GM18520 (cell line): ENCODE data around the gene MINDY2.
"Not testable (repeated sequence)": the region's sequence is repeated elsewhere in the genome, so short reads cannot be mapped to it uniquely, and the experiment has no call there.

Experiments used
- ATAC-seq: cut with Tn5 transposase; IDR thresholded peaks from one replicate; pipeline ENCODE4 v1.9.1; 2021; ENCODE audit not compliant: unreplicated experiment

MINDY2 gene

GRCh38 chr15:58752716-58753115, 18.4 kb upstream of the MINDY2 start:
- no peak for ATAC-seq

GRCh38 chr15:58755350-58755749, 15.8 kb upstream of the MINDY2 start:
- no peak for ATAC-seq

- ATAC-seq, result no peak
Measured at GRCh38 chr15:58755956-58756355, 15.1 kb upstream of the MINDY2 start.

- no peak for ATAC-seq
Measured at GRCh38 chr15:58758141-58758540, 13.0 kb upstream of the MINDY2 start.

- ATAC-seq, result no peak
Measured at GRCh38 chr15:58760385-58761009, 10.6 kb upstream of the MINDY2 start.

- no peak for ATAC-seq
Measured at GRCh38 chr15:58761010-58761388, 10.1 kb upstream of the MINDY2 start.

GRCh38 chr15:58762285-58762684, 8.8 kb upstream of the MINDY2 start:
- no peak for ATAC-seq

DNA sequence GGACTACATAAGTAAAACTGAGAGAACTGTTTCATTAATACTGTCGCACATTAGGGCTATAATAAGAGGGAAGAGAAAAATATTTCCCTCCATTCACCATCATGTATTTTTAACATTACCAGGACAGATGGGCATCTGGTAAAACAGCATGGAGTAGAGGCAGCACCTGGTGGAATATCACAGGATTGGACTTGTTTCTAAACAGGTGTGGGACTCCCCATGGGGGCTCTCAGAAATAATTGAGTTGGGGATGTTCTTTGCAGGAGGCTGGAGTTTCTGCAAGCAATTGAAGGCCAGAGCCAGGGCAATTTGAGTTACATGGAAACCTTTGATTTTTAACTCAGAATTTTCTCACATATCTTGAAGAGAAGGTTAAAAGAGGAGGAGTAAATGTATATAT, 8.4 kb upstream of the MINDY2 start:
- ATAC-seq, result no peak

DNA sequence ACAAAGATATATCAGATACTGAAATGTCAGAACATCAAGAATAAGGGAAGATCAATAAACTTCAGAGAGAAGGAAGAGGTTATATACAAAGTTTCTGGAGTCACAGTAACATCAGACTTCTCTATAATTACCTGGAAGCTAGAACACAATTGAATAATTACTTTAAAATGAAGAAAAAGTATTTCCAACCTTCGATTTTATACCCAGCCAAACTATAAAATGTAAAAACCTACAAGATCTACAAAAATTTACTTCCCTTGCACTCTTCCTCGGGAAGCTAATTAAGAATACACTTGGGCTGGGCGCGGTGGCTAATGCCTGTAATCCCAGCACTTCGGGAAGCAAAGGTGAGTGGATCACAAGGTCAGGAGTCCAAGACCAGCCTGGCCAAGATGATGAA, 6.6 kb upstream of the MINDY2 start:
- no peak for ATAC-seq

DNA sequence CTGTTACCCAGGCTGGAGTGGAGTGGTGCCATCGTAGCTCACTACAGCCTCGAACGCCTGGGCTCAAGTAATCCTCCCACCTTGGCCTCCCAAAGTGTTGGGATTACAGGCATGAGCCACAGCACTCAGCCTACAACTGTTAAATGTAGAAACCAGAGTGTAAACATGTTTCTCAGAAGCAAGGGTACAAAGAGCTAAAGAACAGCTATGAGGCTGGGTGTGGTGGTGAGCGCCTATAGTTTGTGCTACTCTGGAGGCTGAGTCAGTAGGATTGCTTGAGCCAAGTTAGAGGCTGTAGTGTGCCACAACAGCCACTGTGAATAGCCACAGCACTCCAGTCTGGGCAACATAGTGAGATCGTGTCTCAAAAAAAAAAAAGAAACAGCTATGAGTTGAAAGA, 4.8 kb upstream of the MINDY2 start:
- ATAC-seq, result no peak

GRCh38 chr15:58768601-58769004, 2.5 kb upstream of the MINDY2 start:
- not testable (repeated sequence) for ATAC-seq

DNA sequence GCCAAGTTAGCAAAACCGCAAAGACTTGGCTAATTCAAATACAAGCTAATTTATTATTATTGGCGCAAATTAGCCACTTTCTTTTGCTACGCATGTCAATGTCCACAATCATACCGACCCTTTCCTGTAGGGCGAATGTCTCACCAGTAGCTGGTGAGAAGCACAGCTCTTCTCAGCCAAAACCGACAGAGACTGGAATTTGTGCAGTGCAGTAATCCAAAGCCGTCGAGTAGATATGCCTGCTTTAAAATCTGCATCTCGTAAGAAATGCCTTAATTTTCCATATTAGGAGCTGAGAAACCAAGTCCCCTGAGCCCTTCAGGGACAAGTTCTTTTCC, 614 bp upstream of the MINDY2 start:
- no peak for ATAC-seq

DNA sequence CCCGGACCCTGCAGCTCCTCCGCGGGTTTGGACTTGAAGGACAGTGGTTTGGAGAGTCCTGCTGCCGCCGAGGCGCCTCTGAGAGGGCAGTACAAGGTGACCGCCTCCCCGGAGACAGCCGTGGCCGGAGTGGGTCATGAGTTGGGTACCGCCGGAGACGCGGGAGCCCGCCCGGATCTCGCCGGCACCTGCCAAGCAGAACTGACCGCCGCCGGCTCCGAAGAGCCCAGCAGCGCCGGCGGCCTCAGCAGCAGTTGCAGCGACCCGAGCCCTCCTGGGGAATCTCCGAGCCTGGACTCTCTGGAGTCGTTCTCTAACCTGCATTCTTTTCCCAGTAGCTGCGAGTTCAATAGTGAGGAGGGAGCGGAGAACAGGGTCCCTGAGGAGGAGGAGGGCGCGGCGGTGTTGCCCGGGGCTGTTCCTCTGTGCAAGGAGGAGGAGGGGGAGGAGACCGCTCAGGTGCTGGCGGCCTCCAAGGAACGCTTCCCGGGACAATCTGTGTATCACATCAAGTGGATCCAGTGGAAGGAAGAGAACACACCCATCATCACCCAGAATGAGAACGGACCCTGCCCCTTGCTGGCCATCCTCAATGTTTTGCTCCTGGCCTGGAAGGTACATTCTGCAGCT, 634 bp downstream of the MINDY2 start:
- no peak for ATAC-seq

DNA sequence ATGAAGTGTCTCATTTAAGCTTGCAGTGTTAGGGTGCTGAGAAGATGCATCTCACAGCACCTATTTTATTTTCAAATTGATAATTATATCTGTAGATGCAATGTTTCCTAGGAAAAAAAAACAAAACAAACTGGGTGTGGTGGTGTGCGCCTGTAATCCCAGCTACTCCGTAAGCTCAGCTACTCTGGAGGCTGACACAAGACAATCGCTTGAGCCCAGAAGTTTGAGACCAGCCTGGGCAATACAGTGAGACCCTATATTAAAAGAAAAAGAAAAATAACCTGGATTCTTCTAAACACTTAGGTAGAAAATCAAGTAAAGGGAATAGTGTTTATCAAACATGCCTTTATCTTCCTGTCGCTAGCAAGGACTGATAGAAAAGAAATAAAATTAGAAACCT, 1.9 kb downstream of the MINDY2 start:
- ATAC-seq, result no peak

DNA sequence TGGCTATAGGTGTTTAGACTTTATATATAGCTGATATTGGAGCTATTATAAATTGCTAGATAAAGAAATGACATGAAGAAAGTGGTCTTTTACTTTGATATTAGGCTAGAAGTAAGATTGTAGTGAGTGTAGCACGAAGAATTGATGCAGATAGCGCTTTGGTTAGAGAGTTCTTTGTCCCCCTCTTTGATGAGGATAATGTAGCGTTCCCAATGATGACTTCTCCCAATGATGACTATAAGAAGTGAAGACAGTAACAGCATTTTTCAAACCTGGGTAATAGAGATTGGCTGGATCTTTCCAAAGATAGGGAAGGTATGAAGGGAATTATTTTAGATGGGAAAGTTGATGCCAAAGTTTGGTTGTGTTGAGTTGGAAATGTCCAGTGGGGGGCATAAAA, 4.3 kb downstream of the MINDY2 start:
- no peak for ATAC-seq

- ATAC-seq, result no peak
Measured at GRCh38 chr15:58777107-58777506, 6.0 kb downstream of the MINDY2 start.

DNA sequence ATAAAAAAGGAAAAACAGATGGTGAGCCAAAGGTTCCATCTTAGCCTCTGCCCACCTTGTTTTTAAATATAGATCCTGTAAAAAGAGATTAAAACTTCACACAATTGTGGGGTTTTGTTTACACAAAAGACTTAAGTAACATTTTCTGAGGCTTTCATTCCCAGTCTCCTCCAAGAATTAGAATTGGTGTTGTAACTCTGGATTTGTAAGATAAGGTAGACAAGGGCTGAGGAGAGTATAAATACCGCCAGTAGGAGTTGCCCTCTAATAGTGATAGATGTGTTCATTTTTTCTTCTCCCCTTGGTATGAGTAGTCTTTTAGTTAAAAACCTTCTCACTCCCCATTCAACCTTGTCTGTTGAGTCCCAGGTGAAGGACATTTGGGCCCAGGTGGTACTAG, 8.5 kb downstream of the MINDY2 start:
- ATAC-seq, result no peak

DNA sequence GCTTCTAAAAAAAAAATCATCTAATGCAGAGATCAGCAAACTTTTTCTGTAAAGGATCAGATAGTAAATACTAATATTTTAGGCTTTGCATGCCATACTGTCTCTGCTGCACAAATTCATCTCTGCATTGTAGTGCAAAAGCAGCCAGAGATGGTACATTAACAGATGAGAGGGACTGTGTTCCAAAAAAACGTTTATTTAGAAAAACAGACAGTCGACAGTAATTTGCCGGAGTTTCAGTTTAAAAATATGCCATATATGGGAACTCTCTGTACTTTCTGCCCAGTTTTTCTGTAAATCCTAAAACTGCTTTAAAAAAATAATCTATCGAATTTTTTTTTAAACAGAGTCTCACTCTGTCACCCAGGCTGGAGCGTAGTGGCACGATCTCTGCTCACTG, 14.3 kb downstream of the MINDY2 start:
- no peak for ATAC-seq

DNA sequence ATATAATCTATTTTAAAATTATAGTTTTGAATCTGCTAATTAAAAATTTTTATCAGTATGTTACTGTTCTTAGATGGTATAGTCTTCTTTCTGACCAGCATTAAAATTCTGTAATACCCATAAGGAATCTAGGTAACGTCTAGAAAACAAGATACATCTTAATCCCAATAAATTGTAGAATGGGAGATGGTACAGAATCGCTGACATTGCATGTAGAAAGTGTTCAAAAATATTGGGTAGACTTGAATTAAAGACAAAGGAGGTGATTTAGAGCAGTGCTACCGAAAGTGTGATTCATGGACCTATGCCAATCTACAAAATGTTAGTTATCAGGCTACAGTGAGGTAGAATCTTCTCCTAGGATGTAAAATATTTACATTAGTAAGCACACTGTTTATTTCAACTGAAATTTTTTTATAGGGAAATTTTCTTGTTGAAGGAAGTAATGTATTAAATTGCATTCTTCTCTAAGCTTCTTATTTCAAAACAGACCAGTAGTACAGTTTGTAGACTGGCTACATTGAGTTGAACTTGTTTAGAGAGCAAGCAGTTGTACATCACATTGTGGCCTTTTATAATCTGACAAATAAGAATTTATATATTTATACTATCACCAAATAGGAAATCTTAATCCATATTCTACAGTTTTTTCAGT, 17.1 kb downstream of the MINDY2 start:
- no peak for ATAC-seq

DNA sequence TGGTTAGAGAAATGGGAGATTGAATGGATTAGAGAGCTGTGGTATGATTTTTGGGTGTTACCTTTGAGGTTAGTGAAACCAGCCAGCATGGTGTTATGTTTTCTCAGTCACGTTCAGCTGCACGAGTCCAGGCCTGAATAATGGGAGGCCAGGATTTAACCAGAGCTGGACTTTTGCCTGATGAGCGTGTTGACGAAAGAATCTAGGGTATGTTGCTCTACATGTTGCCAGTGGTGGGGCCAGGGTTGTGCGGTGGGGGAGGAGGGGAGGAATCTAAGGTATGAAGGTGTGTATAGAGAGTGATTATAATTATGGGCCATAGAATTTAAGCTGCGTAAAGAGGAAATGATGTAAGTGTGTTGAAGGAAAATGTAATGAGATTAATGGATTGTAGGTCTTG, 22.8 kb downstream of the MINDY2 start:
- no peak for ATAC-seq

DNA sequence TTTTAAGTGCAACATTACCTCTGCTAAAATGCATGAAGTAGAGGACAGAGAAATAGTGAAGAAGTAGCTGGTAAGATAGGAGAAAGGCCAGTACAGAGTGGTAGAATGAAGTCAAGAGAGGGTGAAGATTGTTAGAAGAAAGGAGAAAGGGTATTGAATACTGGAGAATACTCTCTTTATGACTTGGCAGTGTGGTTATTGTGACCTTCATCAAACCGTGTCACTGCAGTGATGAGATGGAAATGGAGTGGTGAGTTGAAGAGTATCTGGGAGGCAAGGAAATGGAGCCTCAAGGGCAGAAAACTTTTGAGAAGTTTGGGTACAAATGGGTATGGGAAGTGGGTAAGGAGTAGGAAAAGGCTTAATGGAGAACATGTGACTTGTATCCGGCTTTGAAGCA, 24.7 kb downstream of the MINDY2 start:
- ATAC-seq, result no peak

DNA sequence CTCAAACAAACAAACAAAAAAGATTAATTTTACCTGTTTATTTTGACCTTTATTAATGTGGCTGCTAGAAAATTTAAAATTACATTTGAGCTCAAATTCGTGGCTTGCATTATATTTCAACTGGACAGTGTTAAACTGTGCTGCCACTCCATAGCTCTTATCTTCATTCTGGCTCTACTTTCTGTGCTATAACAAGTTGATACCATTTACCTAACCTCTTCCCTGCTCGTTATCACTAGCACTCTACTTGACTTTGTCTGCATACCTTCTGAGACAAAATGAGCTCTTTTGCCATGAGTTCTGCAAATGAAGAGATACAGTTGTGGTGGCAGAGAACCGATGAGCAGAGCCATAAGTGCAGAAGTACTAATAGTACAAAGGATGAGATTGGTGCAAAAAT, 26.4 kb downstream of the MINDY2 start:
- no peak for ATAC-seq

DNA sequence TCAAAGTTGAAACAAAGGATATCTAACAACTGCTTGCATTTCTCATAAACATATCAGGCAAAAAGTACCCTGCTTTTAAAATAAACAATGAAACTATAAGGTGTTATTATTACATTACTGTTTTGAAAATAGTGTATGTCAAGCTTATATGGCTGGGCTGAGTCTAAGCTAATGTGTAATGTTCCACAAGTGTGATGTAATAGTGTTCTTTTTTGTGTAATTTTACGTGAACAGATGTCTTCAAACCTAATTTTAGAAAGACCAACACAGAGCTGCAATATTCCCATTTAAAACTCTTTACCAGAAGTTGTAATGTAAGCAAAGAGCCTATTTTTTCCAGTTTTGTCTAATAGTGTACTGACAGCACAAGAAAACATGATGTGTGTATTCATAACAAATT, 34.0 kb downstream of the MINDY2 start:
- no peak for ATAC-seq
